HL-60 (cell line): ENCODE data around the gene HDGF.

ENCODE experiments used
- DNase-seq, 2 experiments: peaks; one replicate each; pipeline ENCODE4 v3.0.0-alpha.2; 2010 to 2020; ENCODE audit warnings: low read depth in 1 of 2, low spot score in 1 of 2
- H3K27ac ChIP-seq: fragments of 250-450 bp; sonication (Bioruptor Pico); replicated peaks from 2 replicates; pipeline ENCODE4 v1.5.1; 2020; ENCODE audit warnings: mild to moderate bottlenecking, moderate library complexity
- H3K27me3 ChIP-seq: fragments of 250-450 bp; sonication (Bioruptor Pico); 2 replicates; pipeline ENCODE4 v1.5.1; 2021; ENCODE audit warnings: mild to moderate bottlenecking, moderate library complexity; ENCODE audit not compliant: insufficient read depth, poor library complexity, severe bottlenecking
- H3K4me3 ChIP-seq: replicated peaks from 2 replicates; pipeline ENCODE4 v1.5.1; 2011; ENCODE audit warnings: mild to moderate bottlenecking, control low read depth, low read length; ENCODE audit not compliant: insufficient read depth
- CTCF ChIP-seq: IDR thresholded peaks from one replicate; pipeline ENCODE4 v1.5.1; 2011; ENCODE audit warnings: low read length, control low read depth, inconsistent platforms; ENCODE audit not compliant: insufficient read depth
- GABPA ChIP-seq: IDR thresholded peaks from 2 replicates; pipeline ENCODE4 v1.6.1; 2012; ENCODE audit warnings: low read depth
- POLR2AphosphoS5 ChIP-seq: IDR thresholded peaks from 2 replicates; pipeline ENCODE4 v1.6.1; 2012; ENCODE audit warnings: low read depth
- REST ChIP-seq: IDR thresholded peaks from 2 replicates; pipeline ENCODE4 v1.6.1; 2012; ENCODE audit warnings: low read depth; ENCODE audit not compliant: insufficient replicate concordance
- SPI1 ChIP-seq: IDR thresholded peaks from 2 replicates; pipeline ENCODE4 v1.6.1; 2012; ENCODE audit warnings: low read depth, mild to moderate bottlenecking, borderline replicate concordance

Gene HDGF

GRCh38 chr1:156738407-156738806, 13.1 kb downstream of the HDGF start:
- Histone ChIP-seq H3K27me3 (no peaks in the 10 kb centered on the region), H3K4me3 (no peak overlapping the region), H3K27ac (no peak overlapping the region)
- TF ChIP-seq CTCF (no peak), POLR2AphosphoS5 (no peak), REST (no peak), GABPA (no peak), SPI1 (no peak)
- DNase-seq = no peak

- no peak for DNase-seq
- TF ChIP-seq SPI1 (no peak), POLR2AphosphoS5 (no peak; the same call in 1 of the 2 replicates), GABPA (no peak), REST (no peak), CTCF (no peak)
- no peak overlapping the region for H3K27ac ChIP-seq
- no peak overlapping the region for H3K4me3 ChIP-seq
- H3K27me3 ChIP-seq = no peaks in the 10 kb centered on the region
Observed at GRCh38 chr1:156733989-156734584, 17.4 kb downstream of the HDGF start.

GRCh38 chr1:156728599-156729462, 22.6 kb downstream of the HDGF start, which contains the start of gene ISG20L2:
Gene ISG20L2 (minus strand): TSS chr1:156728766. CDS start chr1:156727652, 1,114 bp downstream.
- Histone ChIP-seq H3K27me3 (no peaks in the 10 kb centered on the region), H3K27ac (peak within 1 kb of the TSS; percentile 73), H3K4me3 (peak within 1 kb of the TSS; percentile 98)
- DNase-seq = peak; percentile 98 to 100
- peak; percentile 83 for TF ChIP-seq GABPA
- TF ChIP-seq CTCF = no peak
- peak; percentile 84 for TF ChIP-seq SPI1
- peak; percentile 59 for TF ChIP-seq POLR2AphosphoS5
